ENCODE measurements around the gene GGPS1.
"Not testable (repeated sequence)": the region's sequence is repeated elsewhere in the genome, so short reads cannot be mapped to it uniquely, and the experiment has no call there.

GGPS1 gene

GRCh38 chr1:235328271-235329138 lies at the start of gene GGPS1:
Gene GGPS1 (plus strand): TSS chr1:235328570. CDS start chr1:235335265, 6,695 bp downstream.
- DNase-seq (ENCODE audit: low read depth in 2 of 2, low spot score in 1 of 2): peak; percentile 96 to 100

- DNase-seq (ENCODE audit: low read depth in 2 of 2, low spot score in 1 of 2): no peak
These were observed 49.5 kb upstream of the GGPS1 start for GRCh38 chr1:235278915-235279292.

DNA sequence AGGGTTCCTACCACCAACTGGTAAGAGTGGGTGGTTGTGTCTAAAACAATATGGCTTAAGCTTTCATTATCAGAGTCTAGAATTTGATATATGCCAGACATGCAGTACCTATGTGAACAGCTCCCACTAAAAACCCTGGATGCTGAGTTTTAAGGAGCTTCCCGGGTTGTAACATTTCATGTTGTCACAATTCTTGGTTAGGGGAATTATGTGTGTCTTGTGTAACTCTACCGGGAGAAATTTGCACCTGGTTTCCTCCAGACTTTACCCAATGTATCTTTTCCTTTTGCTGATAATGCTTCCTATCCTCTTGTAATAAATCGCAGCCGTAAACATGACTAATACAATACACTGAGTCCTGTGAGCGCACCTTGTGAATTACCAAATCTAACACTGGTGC lies 48.7 kb upstream of the GGPS1 start:
- no peak for DNase-seq (ENCODE audit: low read depth in 2 of 2, low spot score in 1 of 2)

DNA sequence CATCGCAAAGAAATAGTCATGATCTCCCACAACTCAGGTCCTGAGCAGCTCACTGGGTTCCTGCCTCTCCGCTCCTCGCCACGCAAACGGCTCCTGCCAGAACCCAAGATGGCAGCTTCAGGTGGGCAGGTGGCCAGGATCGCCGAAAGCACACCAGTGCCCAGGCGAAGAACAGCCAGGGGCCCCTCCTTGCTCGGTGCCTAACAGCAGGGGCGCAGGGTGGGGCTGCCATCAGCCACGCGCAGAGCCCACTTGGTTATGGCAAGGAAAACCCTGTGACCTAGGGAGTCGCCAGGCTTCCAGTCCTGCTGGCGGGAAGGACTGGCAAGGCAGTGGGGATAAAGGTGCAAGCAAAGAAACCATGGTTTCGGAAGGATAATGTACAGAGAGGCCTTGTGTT lies 47.9 kb upstream of the GGPS1 start:
- DNase-seq (ENCODE audit: low read depth in 2 of 2, low spot score in 1 of 2): no peak

DNA sequence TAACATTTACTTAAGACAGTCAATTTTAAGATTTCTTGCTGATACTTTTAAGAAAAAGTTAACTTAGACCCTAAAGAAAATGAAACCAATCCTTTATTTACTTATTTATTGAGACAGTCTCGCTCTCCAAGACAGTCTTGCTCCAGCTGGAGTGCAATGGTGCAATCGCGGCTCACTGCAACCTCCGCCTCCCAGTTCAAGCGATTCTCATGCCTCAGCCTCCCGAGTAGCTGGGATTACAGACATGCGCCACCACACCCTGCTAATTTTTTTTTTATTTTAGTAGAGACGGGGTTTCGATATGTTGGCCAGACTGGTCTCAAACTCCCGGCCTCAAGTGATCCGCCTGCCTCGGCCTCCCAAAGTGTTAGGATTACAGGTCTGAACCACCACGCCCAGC lies 44.7 kb upstream of the GGPS1 start:
- DNase-seq (ENCODE audit: low read depth in 2 of 2, low spot score in 1 of 2): not testable (repeated sequence)

DNA sequence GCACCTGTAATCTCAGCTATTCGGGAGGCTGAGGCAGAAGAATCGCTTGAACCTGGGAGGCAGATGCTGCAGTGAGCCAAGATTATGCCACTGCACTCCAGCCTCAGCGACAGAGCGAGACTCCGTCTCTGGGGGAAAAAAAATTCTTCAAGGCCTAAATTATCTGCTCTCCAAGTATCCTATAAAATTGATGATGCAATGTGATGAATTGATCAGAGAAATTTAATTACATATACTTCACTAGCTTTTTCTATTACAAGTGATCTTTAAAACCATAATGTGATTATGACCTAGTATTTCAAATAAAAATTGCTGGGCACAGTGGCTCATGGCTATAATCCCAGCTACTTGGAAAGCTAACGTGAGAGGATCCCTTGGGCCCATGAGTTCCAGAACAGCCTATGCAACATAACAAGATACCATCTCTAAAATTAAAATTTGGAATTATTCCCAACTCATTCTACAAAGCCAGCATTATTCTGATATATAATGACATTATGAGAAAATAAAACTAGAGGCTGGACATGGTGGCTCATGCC lies 44.1 kb upstream of the GGPS1 start:
- DNase-seq (ENCODE audit: low read depth in 2 of 2, low spot score in 1 of 2): no peak

DNA sequence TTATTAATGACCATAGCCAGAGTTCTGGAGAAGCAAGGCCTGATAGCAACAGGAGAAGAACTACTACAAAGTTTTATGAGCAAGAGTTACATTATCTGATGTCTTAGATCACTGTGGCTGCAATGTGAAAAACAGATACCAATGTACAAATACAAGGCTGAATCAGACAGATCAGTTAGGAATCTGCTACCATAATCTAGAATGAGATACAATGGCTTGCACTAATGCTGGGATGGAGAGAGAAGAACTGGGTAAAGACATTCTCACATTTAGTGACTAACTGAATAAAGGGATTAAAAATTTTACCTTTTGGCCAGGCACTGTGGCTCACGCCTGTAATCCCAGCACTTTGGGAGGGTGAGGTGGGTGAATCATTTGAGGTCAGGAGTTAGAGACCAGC lies 41.7 kb upstream of the GGPS1 start:
- no peak for DNase-seq (ENCODE audit: low read depth in 2 of 2, low spot score in 1 of 2)

DNA sequence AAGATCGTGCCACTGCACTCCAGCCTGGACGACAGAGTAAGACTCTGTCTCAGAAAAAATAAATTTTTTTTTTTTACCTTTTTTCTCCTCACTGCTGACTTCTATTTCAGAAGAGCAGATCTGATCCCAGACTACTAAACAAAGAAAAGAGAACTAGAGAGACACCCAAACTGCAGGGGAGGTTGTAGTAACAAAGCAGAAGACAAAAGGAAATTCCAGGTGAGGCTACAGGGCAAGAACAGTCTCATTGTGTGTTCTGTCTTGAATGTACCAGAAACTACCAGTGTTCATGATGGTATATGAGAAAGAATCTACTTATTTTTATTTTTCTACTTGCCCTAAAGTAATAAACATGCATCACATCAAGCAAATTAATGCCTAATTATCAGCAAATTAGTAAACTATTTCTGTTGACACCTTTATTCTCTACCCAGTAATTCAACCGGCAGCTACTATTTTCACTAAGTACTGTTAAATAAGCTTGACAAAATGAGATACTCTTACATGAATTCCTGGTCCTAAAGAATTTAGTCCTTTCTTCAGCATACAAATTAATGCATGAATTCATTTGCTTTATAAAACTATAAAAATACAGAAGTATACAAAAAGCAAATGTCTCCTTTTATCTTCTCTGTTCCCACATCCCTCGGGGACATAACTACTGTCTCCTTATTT lies 41.0 kb upstream of the GGPS1 start:
- DNase-seq (ENCODE audit: low read depth in 2 of 2, low spot score in 1 of 2): no peak

DNA sequence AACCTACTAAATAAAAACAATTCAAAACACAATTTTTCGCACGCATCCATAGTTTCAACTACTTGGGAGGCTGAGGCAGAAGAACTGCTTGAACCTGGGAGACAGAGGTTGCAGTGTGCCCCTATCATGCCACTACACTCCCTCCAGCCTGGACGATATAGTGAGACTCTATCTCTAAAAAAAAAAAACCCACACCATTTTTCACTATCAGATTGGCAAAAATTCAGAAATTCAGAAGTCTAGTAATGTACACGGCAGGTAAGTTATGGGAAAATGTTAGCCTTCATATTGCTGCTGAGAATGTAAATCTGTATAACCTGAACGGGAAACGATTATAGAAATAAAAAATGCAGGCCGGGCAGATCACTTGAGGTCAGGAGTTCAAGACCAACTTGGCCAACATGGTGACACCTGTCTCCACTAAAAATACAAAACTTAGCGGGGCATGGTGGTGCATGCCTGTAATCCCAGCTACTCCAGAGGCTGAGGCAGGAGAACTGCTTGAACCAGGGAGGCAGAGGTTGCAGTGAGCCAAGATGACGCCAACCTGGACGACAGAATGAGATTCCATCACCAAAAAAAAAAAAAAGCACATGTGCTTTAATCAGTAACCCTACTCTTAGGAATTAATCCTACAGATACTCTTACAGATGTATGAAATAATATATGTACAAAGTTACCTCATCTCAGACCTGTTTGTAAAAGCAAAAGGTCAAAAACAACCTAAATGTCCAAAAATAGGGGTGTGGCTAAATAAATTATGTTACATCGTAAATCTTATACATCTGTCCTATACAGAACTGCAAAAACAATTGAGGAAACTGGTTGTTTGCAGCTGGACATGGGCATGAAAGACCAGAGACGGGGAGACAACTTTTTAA lies 38.3 kb upstream of the GGPS1 start:
- DNase-seq (ENCODE audit: low read depth in 2 of 2, low spot score in 1 of 2): no peak

DNA sequence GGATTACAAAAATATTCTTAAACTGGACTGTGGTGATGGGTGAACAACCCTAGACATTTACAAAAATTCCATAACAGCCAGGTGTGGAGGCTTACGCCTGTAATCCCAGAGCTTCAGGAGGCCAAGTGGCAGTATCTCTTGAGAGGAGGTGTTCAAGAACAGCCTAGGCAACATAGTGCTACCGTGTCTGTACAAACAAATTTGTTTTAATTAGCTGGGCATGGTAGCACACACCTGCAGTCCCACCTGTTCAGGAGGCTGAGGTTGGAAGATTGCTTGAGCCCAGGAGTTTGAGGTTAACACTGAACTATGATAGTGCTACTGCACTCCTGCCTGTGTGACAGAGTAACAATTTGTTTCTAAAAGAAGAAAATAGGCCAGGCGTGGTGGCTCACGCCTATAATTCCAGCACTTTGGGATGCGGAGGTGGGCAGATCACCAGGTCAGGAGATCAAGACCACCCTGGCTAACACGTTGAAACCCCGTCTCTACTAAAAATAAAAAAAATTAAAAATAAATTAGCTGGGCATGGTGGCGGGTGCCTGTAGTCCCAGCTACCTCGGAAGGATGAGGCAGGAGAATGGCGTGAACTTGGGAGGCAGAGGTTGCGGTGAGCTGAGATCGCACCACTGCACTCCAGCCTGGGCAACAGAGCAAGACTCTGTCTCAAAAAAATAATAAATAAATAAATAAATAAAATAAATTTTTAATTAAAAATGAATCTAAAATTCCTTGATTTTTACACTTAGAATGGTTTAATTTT lies 37.4 kb upstream of the GGPS1 start:
- no peak for DNase-seq (ENCODE audit: low read depth in 2 of 2, low spot score in 1 of 2)

- no peak for DNase-seq (ENCODE audit: low read depth in 2 of 2, low spot score in 1 of 2)
These were observed 36.7 kb upstream of the GGPS1 start for GRCh38 chr1:235291599-235292091.

- DNase-seq (ENCODE audit: low read depth in 2 of 2, low spot score in 1 of 2): no peak
These were observed 35.6 kb upstream of the GGPS1 start for GRCh38 chr1:235292790-235293189.

DNA sequence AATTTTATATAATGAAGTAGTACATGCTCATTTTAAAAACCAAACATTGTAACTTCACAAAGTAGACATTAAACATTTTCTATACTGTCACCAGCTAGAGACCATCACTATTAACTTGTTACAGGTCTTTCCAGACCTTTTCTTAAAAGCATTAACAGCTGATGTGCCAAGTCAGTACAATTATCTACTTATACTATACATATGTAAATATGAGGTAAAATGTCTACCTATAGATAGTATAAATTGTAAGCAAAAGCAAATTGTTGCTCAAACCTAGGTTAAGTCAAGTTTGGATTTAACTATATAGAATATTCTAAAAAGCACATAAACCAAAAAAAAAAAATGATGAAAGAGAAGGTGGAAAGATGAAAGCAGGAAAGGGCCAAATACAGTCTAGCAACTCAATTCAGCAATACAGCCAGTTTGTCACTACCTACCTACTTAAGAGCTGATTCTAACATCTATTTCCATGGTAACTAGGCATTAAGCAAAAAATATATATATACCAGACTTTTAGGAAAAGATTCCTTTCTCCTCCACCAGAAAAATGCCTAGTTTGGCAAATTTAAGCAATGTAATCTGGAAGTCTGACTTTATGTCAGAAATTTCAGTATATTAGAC lies 34.9 kb upstream of the GGPS1 start:
- no peak for DNase-seq (ENCODE audit: low read depth in 2 of 2, low spot score in 1 of 2)

DNA sequence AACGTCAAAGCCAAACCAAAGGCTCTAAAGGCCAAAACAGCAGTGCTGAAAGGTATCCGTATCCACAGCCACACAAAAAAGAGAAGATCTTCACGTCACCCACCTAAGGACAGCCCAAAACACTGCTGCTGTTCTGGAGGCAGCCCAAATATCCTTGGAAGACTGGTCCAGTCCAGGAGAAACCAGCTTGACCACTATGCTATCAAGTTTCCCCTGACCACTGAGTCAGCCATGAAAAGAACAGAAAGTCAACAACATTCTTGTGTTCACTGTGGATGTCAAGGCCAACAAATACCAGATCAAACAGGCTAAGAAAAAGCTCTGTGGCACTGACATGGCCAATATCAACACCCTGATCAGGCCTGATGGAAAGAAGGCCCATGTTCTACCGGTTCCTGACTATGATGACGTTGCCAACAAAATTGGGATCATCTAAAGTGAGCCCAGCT lies 32.4 kb upstream of the GGPS1 start:
- DNase-seq (ENCODE audit: low read depth in 2 of 2, low spot score in 1 of 2): no peak

- DNase-seq (ENCODE audit: low read depth in 2 of 2, low spot score in 1 of 2): no peak
These were observed 31.6 kb upstream of the GGPS1 start for GRCh38 chr1:235296729-235297128.

DNA sequence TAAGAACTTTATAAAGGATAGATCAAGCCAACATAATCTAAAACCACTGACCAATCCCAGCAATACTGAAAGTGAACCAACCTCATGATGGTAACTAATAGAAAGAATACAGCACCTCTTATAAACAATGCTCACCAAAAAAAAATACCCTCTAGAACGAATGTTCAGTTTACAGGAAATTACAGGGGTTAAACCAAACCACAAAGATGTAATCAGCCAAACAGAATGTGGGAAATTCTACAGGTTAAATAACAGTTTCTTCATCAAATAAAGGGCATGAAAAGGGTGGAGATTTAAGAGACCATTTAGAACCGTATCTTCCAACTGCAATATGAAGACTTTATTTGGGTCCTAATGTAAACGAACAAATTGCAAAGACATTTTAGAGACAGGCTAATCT lies 30.8 kb upstream of the GGPS1 start:
- DNase-seq (ENCODE audit: low read depth in 2 of 2, low spot score in 1 of 2): no peak

GRCh38 chr1:235298758-235299157 lies 29.6 kb upstream of the GGPS1 start:
- no peak for DNase-seq (ENCODE audit: low read depth in 2 of 2, low spot score in 1 of 2)

GRCh38 chr1:235299169-235299858 lies 29.1 kb upstream of the GGPS1 start:
- DNase-seq (ENCODE audit: low read depth in 2 of 2, low spot score in 1 of 2): no peak

- no peak for DNase-seq (ENCODE audit: low read depth in 2 of 2, low spot score in 1 of 2)
These were observed 26.2 kb upstream of the GGPS1 start for GRCh38 chr1:235302143-235302542.
